ENCODE data around the gene OR1E2.
A peak's percentile ranks its signal among the peaks of the same experiment; 100 is the strongest.
"Not testable (repeated sequence)": the region's sequence is repeated elsewhere in the genome, so short reads cannot be mapped to it uniquely, and the experiment has no call there.

The OR1E2 gene

DNA sequence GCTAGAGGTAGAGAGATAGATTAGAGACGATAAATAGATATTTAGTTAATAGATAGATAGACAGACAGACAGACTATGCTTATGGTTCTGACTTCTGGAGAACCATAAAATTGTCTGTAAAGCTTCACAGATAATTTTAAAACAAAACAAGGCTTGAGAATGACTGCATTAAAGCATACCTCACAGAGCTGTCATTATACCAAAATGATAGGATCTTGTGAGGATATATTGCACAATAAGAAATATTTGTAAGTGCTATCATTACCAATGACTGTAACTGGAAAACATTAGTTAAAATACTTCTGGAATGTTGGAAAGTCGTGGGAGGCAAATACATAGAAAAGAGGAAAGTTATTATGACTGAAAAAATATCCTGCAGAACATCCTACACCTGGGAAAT, 31.9 kb downstream of the OR1E2 start:
- H3K27me3 Mint-ChIP-seq (ENCODE audit: low read depth, poor library complexity), result no peaks in the 10 kb centered on the region
- no peaks in the 10 kb centered on the region for H3K36me3 Mint-ChIP-seq (ENCODE audit: low read depth)
- no peak overlapping the region for H3K4me3 Mint-ChIP-seq
- no peak for DNase-seq
- TF ChIP-seq, protein P1, sequence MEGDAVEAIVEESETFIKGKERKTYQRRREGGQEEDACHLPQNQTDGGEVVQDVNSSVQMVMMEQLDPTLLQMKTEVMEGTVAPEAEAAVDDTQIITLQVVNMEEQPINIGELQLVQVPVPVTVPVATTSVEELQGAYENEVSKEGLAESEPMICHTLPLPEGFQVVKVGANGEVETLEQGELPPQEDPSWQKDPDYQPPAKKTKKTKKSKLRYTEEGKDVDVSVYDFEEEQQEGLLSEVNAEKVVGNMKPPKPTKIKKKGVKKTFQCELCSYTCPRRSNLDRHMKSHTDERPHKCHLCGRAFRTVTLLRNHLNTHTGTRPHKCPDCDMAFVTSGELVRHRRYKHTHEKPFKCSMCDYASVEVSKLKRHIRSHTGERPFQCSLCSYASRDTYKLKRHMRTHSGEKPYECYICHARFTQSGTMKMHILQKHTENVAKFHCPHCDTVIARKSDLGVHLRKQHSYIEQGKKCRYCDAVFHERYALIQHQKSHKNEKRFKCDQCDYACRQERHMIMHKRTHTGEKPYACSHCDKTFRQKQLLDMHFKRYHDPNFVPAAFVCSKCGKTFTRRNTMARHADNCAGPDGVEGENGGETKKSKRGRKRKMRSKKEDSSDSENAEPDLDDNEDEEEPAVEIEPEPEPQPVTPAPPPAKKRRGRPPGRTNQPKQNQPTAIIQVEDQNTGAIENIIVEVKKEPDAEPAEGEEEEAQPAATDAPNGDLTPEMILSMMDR (IDR thresholded peaks at IDR 0.05), result no peak
- H3K27ac Mint-ChIP-seq, result no peak overlapping the region
- H3K4me1 Mint-ChIP-seq, result no peaks in the 10 kb centered on the region
- H3K9me3 Mint-ChIP-seq, result peaks cover 60% of the 10 kb centered on the region

DNA sequence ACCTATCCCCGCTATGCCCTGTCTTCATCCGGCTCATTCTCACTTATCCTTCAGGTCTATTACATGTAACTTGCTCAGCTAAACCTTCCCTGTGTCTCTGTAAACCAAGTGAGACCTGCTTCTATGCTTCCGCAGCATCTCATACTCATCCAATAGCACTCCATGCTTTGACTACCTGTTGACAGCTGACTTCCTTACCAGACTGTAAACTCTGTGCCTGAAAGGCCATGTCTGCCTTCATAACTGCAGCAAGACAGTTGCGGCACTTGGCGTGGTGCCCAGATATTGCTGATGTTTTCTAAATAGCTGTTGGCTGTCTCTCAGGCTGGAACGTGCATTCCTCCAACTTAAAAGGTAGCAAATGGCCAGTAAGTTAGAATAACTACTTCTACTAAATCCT, 33.6 kb downstream of the OR1E2 start:
- Mint-ChIP-seq H3K27me3 (ENCODE audit: low read depth, poor library complexity) (no peaks in the 10 kb centered on the region), H3K4me3 (no peak overlapping the region), H3K36me3 (ENCODE audit: low read depth) (no peaks in the 10 kb centered on the region), H3K4me1 (no peaks in the 10 kb centered on the region), H3K27ac (no peak overlapping the region), H3K9me3 (peaks cover 54% of the 10 kb centered on the region)
- TF ChIP-seq, protein P1 (IDR thresholded peaks at IDR 0.05), result no peak
- DNase-seq, result no peak

DNA sequence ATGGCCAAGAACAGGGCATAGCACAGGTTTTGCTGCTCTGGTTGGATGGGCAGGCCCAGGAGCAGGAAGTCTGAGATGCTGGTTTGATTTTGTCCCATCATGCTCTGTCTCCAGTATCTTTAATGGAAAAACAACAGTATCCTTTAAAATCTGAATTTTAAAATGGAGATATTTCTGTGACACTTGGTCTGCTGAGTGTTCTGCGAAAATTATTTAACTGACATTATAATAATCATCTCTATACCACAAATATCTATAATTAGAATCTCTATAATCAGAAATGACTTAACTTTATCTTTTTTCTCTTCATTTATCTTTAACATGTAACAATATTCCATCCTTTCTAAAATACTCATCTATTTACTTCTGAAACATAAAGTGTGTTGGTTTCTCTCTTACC, 35.3 kb downstream of the OR1E2 start, which contains the start of gene OR1E1:
TSS of gene OR1E1 (minus strand) at position 101 of the 400 bp plus-strand sequence. CDS start at position 101, 0 bp downstream.
- H3K9me3 Mint-ChIP-seq, result peaks cover 52% of the 10 kb centered on the region
- no peaks in the 10 kb centered on the region for H3K27me3 Mint-ChIP-seq (ENCODE audit: low read depth, poor library complexity)
- TF ChIP-seq, protein P1 (IDR thresholded peaks at IDR 0.05), result no peak
- H3K36me3 Mint-ChIP-seq (ENCODE audit: low read depth), result no peaks in the 10 kb centered on the region
- H3K4me3 Mint-ChIP-seq, result no peak within 1 kb of the TSS
- no peak for DNase-seq
- no peak within 1 kb of the TSS for H3K27ac Mint-ChIP-seq
- H3K4me1 Mint-ChIP-seq, result no peaks in the 10 kb centered on the region

DNA sequence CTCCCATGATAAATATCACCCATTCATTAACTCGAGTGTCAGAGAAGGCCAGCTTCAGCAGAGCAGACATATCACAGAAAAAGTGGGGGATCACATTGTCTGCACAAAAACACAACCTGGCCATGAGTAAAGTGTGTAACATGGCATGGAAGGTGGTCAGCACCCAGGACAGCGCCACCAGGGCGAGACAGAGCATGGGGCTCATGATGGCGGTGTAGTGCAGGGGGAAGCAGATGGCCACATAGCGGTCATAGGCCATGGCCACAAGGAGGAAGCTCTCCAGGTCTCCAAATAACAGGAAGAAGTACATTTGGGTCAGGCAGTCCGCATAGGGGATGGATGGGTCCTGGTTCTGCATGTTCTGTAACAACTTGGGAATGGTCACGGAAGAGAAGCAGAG, 35.8 kb downstream of the OR1E2 start:
- H3K4me1 Mint-ChIP-seq; H3K27me3 Mint-ChIP-seq (ENCODE audit: low read depth, poor library complexity); H3K4me3 Mint-ChIP-seq; H3K27ac Mint-ChIP-seq; H3K36me3 Mint-ChIP-seq (ENCODE audit: low read depth): not testable (repeated sequence)
- peaks cover 52% of the 10 kb centered on the region for H3K9me3 Mint-ChIP-seq
- DNase-seq, result peak; percentile 42

DNA sequence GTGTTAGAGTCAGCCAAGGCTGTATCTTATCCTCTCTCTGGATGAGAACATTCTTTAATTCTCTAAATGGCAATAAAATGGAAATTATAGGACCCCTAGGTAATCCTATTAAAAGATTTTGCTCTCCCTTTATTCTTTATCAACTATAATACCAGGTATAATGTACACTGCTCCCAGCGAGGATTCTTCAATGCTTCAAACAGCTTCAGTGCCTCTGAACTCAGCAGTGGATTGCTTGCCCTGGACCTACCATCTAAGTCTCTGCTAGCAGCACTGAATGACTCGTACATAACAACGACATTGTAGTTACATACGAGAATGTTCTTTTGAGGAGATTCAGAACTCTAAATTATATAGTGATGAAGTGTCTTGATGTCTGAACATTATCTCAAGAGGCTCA, 43.9 kb downstream of the OR1E2 start:
- Mint-ChIP-seq H3K4me3 (no peak overlapping the region), H3K27me3 (ENCODE audit: low read depth, poor library complexity) (no peaks in the 10 kb centered on the region), H3K27ac (no peak overlapping the region), H3K9me3 (peaks cover 67% of the 10 kb centered on the region), H3K4me1 (no peaks in the 10 kb centered on the region), H3K36me3 (ENCODE audit: low read depth) (no peaks in the 10 kb centered on the region)
- TF ChIP-seq, protein P1 (IDR thresholded peaks at IDR 0.05), result no peak
- DNase-seq, result no peak

DNA sequence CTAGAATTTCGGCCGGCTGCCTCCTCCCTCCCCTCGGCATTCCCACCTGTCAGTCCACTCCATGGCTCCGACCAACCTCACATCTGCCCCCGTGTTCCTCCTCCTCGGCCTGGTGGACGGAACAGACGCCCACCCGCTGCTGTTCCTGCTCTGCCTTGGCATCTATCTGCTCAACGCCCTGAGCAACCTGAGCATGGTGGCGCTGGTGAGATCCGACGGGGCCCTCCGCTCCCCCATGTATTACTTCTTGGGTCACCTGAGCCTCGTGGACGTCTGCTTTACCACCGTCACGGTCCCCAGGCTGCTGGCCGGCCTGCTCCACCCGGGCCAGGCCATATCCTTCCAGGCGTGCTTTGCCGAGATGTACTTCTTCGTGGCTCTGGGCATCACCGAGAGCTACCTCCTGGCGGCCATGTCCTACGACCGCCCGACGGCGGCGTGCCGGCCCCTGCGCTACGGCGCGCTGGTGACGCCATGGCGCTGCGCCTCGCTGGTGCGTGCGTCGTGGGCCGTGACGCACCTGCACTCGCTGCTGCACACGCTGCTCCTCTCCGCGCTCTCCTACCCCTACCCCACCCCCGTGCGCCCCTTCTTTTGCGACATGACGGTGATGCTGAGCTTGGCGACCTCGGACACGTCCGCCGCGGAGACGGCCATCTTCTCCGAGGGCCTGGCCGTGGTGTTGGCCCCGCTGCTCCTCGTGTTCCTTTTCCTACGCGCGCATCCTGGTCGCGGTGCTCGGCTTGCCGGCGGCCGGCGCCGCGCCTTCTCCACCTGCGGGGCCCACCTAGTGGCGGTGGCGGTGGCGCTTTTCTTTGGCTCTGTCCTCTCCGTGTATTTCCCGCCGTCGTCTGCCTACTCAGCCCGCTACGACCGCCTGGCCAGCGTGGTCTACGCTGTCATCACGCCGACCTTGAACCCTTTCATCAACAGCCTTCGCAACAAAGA, 47.5 kb downstream of the OR1E2 start, which contains the start of gene OR3A2:
TSS of gene OR3A2 (minus strand) at position 440 of the 948 bp plus-strand sequence.
- H3K27ac Mint-ChIP-seq, result no peak within 1 kb of the TSS
- no peak within 1 kb of the TSS for H3K4me3 Mint-ChIP-seq
- peaks cover 77% of the 10 kb centered on the region for H3K9me3 Mint-ChIP-seq
- TF ChIP-seq, protein P1 (IDR thresholded peaks at IDR 0.05), result no peak
- DNase-seq, result no peak
- H3K4me1 Mint-ChIP-seq, result no peaks in the 10 kb centered on the region
- no peaks in the 10 kb centered on the region for H3K36me3 Mint-ChIP-seq (ENCODE audit: low read depth)
- peaks cover 2% of the 10 kb centered on the region for H3K27me3 Mint-ChIP-seq (ENCODE audit: low read depth, poor library complexity)

Data from nephron progenitor cell (in vitro differentiated cells).